ENCODE measurements around the gene MED20.
"Not testable (repeated sequence)": the region's sequence is repeated elsewhere in the genome, so short reads cannot be mapped to it uniquely, and the experiment has no call there.

Gene MED20

GRCh38 chr6:41920921-41921711 lies at the start of gene MED20, which contains the start of gene BYSL:
MED20 (minus strand) TSS chr6:41921139; CDS start chr6:41921018, 121 bp downstream.
BYSL (plus strand) TSS chr6:41921499; CDS start chr6:41921563, 64 bp downstream.
- peak; percentile 89 for DNase-seq (ENCODE audit: low read depth)

- DNase-seq (ENCODE audit: low read depth), result peak; percentile 42
Measured at GRCh38 chr6:41970436-41970846, 49.5 kb upstream of the MED20 start.

GRCh38 chr6:41967312-41968287 lies 46.7 kb upstream of the MED20 start:
- no peak for DNase-seq (ENCODE audit: low read depth)

GRCh38 chr6:41966961-41967311 lies 46.0 kb upstream of the MED20 start:
- DNase-seq (ENCODE audit: low read depth), result peak; percentile 58

- DNase-seq (ENCODE audit: low read depth), result no peak
Measured at GRCh38 chr6:41966214-41966920, 45.4 kb upstream of the MED20 start.

GRCh38 chr6:41965429-41966213 lies 44.7 kb upstream of the MED20 start:
- DNase-seq (ENCODE audit: low read depth), result no peak

- no peak for DNase-seq (ENCODE audit: low read depth)
Measured at GRCh38 chr6:41964201-41964887, 43.4 kb upstream of the MED20 start.

- DNase-seq (ENCODE audit: low read depth), result no peak
Measured at GRCh38 chr6:41963371-41963770, 42.4 kb upstream of the MED20 start.

- no peak for DNase-seq (ENCODE audit: low read depth)
Measured at GRCh38 chr6:41960028-41960427, 39.1 kb upstream of the MED20 start.

- DNase-seq (ENCODE audit: low read depth), result no peak
Measured at GRCh38 chr6:41958022-41958856, 37.3 kb upstream of the MED20 start.

- DNase-seq (ENCODE audit: low read depth), result no peak
Measured at GRCh38 chr6:41957117-41957516, 36.2 kb upstream of the MED20 start.

- no peak for DNase-seq (ENCODE audit: low read depth)
Measured at GRCh38 chr6:41955412-41955811, 34.5 kb upstream of the MED20 start.

GRCh38 chr6:41954668-41955067 lies 33.7 kb upstream of the MED20 start:
- no peak for DNase-seq (ENCODE audit: low read depth)

- DNase-seq (ENCODE audit: low read depth), result no peak
Measured at GRCh38 chr6:41947581-41948220, 26.8 kb upstream of the MED20 start.

GRCh38 chr6:41943456-41943855 lies 22.5 kb upstream of the MED20 start:
- DNase-seq (ENCODE audit: low read depth), result no peak

- not testable (repeated sequence) for DNase-seq (ENCODE audit: low read depth)
Measured at GRCh38 chr6:41942882-41943281, 21.9 kb upstream of the MED20 start.

- DNase-seq (ENCODE audit: low read depth), result peak; percentile 73
Measured at GRCh38 chr6:41942067-41942851, 21.3 kb upstream of the MED20 start.

- peak; percentile 74 for DNase-seq (ENCODE audit: low read depth)
Measured at GRCh38 chr6:41941280-41942066, 20.5 kb upstream of the MED20 start, which contains the start of gene CCND3. CCND3 (minus strand) TSS chr6:41941808; CDS start chr6:41941649, 159 bp downstream.

Measured in HS-5 (cell line).